H1 (cell line): ENCODE results near the gene ACTRT3. TPM values are rescaled to one million over a fixed set of nuclear protein-coding genes. Genes with fewer than 3 reads are reported as not detected.

Experiments used
- CHD2 ChIP-seq: IDR thresholded peaks from 2 replicates; pipeline ENCODE4 v1.6.1; 2012; ENCODE audit warnings: low read length, improper control_type of control experiment
- CHD7 ChIP-seq: fragments of 300-600 bp; sonication (generic); IDR thresholded peaks from 2 replicates; pipeline ENCODE4 v1.7.1; 2012; ENCODE audit warnings: low read length, moderate library complexity, mild to moderate bottlenecking, inconsistent platforms; ENCODE audit not compliant: insufficient replicate concordance
- EP300 ChIP-seq, 2 experiments: IDR thresholded peaks; 1 replicate in 1 of 2; 2 replicates in 1 of 2; pipeline ENCODE4 v1.6.1; 2011 to 2012; ENCODE audit warnings: low read depth in 2 of 2, low read length in 2 of 2, mild to moderate bottlenecking in 2 of 2, borderline replicate concordance in 1 of 2, inconsistent platforms in 1 of 2, moderate library complexity in 1 of 2
- POLR2A ChIP-seq, 2 experiments: IDR thresholded peaks; 1 replicate in 1 of 2; 2 replicates in 1 of 2; pipeline ENCODE4 v1.6.1; 2011; ENCODE audit warnings: low read depth in 2 of 2, low read length in 2 of 2, mild to moderate bottlenecking in 2 of 2; ENCODE audit errors: control extremely low read depth in 1 of 2
- RAD21 ChIP-seq, 2 experiments: IDR thresholded peaks in 1 of 2; conservative IDR thresholded peaks in 1 of 2; 2 replicates each; pipeline ENCODE4 v1.6.1; 2011; ENCODE audit warnings: low read depth in 2 of 2, low read length in 2 of 2, improper control_type of control experiment in 1 of 2, inconsistent platforms in 1 of 2, mild to moderate bottlenecking in 1 of 2, moderate library complexity in 1 of 2
- RNF2 ChIP-seq: fragments of 200-900, 300-1000 bp; sonication (generic); IDR thresholded peaks from 2 replicates; pipeline ENCODE4 v1.7.1; 2016; ENCODE audit warnings: borderline replicate concordance, low read depth, mild to moderate bottlenecking, antibody characterized with exemption, low read length; ENCODE audit not compliant: poor library complexity, severe bottlenecking; ENCODE audit errors: missing control alignments
- SIRT6 ChIP-seq: IDR thresholded peaks from one replicate; pipeline ENCODE4 v1.7.1; 2012; ENCODE audit warnings: low read length, inconsistent platforms
- SRF ChIP-seq: IDR thresholded peaks from 2 replicates; pipeline ENCODE4 v1.6.1; 2011; ENCODE audit warnings: mild to moderate bottlenecking, low read depth, low read length, moderate library complexity
- TEAD4 ChIP-seq: IDR thresholded peaks from 2 replicates; pipeline ENCODE4 v1.6.1; 2012; ENCODE audit warnings: low read depth, low read length, inconsistent platforms, mixed read lengths
- YY1 ChIP-seq: IDR thresholded peaks from 2 replicates; pipeline ENCODE4 v1.6.1; 2011; ENCODE audit warnings: low read depth, mild to moderate bottlenecking, low read length
- polyA plus RNA-seq, 7 experiments: library from polyadenylated mRNA; depleted of rRNA in 3 of 7; stranded (reverse) in 5 of 7; unstranded in 2 of 7; fragments of >200 nt in 5 of 7; fragments of 200-250 nt in 2 of 7; gene quantifications; 1 replicate in 5 of 7; 2 replicates in 1 of 7; 4 replicates in 1 of 7; pipeline versions ENCODE4 v1.2.1 to v1.2.3, GENCODE V29; 2011 to 2013; ENCODE audit warnings: missing spikeins in 2 of 7, mixed read lengths in 2 of 7
- total RNA-seq: library from RNA; stranded (reverse); fragmentation: NEBNext Ultra II Directional; extraction: Animal tissue kit (Norgen Biotek cat#: 25700); gene quantifications from 2 replicates; pipeline ENCODE4 v1.2.1, GENCODE V29; 2021

ACTRT3 gene
- total and polyA plus RNA-seq, 2 of the 8 experiments (the other 6 are each of a cell fraction or from before 2014, with no cell fraction given) = 3.4 to 5.9 TPM

GRCh38 chr3:169790687-169791429 is 21.5 kb upstream of the ACTRT3 start (continued):
- TF ChIP-seq CHD7 = no peak
- TF ChIP-seq RNF2 = no peak
- TF ChIP-seq SRF = no peak
- TF ChIP-seq RAD21 (IDR thresholded peaks at IDR 0.05 in 1 of 2, conservative IDR thresholded peaks at IDR 0.05 in 1 of 2; ENCODE audit: low read depth in 2 of 2, low read length in 2 of 2) = no peak
- no peak for TF ChIP-seq SIRT6
- TF ChIP-seq EP300 (IDR thresholded peaks at IDR 0.05; ENCODE audit: borderline replicate concordance in 1 of 2, low read depth in 2 of 2, low read length in 2 of 2) = no peak
- no peak for TF ChIP-seq CHD2
- no peak; a peak in 1 of 3 replicates for TF ChIP-seq POLR2A (IDR thresholded peaks at IDR 0.05; ENCODE audit: control extremely low read depth in 1 of 2, low read depth in 2 of 2, low read length in 2 of 2)
- TF ChIP-seq YY1 = no peak
- no peak for TF ChIP-seq TEAD4
